Activated CD4-positive, alpha-beta T cell treated with anti-CD3 and anti-CD28 coated beads for 24 hours (primary cell): ENCODE data around the gene OR5M11.
"Not testable (repeated sequence)": the region's sequence is repeated elsewhere in the genome, so short reads cannot be mapped to it uniquely, and the experiment has no call there.

ENCODE experiments used
- DNase-seq, 2 donors: peaks; one replicate each; pipeline ENCODE4 v3.0.0-alpha.2; 2020; ENCODE audit warnings: low read depth in 2 of 2

OR5M11 gene

GRCh38 chr11:56543157-56543556, at the start of gene OR5M11:
TSS of gene OR5M11 (minus strand) at chr11:56543257. CDS start at chr11:56543257, 0 bp downstream.
- DNase-seq, result no peak

- DNase-seq, result not testable (repeated sequence)
Observed at GRCh38 chr11:56592088-56592717, 49.1 kb upstream of the OR5M11 start.

GRCh38 chr11:56577621-56578020, 34.6 kb upstream of the OR5M11 start, which contains the start of gene OR5M10:
TSS of gene OR5M10 (minus strand) at chr11:56577721. CDS start at chr11:56577721, 0 bp downstream.
- no peak for DNase-seq

- DNase-seq, result no peak
Observed at GRCh38 chr11:56558574-56558973, 15.5 kb upstream of the OR5M11 start.

- DNase-seq, result not testable (repeated sequence)
Observed at GRCh38 chr11:56554691-56555090, 11.6 kb upstream of the OR5M11 start.

- DNase-seq, result no peak
Observed at GRCh38 chr11:56545531-56545930, 2.5 kb upstream of the OR5M11 start.

- DNase-seq, result no peak
Observed at GRCh38 chr11:56543739-56544138, 682 bp upstream of the OR5M11 start.

GRCh38 chr11:56533054-56533740, 9.9 kb downstream of the OR5M11 start:
- no peak for DNase-seq

GRCh38 chr11:56531856-56532255, 11.2 kb downstream of the OR5M11 start:
- DNase-seq, result no peak

GRCh38 chr11:56522008-56522407, 21.0 kb downstream of the OR5M11 start:
- DNase-seq, result no peak

GRCh38 chr11:56513280-56513679, 29.8 kb downstream of the OR5M11 start:
- no peak for DNase-seq

- DNase-seq, result no peak
Observed at GRCh38 chr11:56509439-56509838, 33.6 kb downstream of the OR5M11 start.

GRCh38 chr11:56497010-56497409, 46.0 kb downstream of the OR5M11 start:
- no peak for DNase-seq

GRCh38 chr11:56495117-56495516, 47.9 kb downstream of the OR5M11 start:
- DNase-seq, result no peak
